A673 (cell line): ENCODE data around the gene ST8SIA5. TPM values are rescaled to one million over a fixed set of nuclear protein-coding genes. Genes with fewer than 3 reads are reported as not detected.

ENCODE experiments used
- BruUV-seq: library from RNA; stranded (reverse); fragments of 400-500 nt; replicated peaks from 2 replicates; lab custom pipeline; 2021; lab: Mats Ljungman, UMichigan
- CTCF ChIA-PET: fragments of 300-600 bp; sonication (Branson Sonifier 250); formaldehyde crosslinking; loops from one replicate; lab custom pipeline; 2022; ENCODE audit warnings: antibody characterized with exemption; lab: Charles Lee
- POLR2A ChIA-PET: fragments of 300-600 bp; sonication (Branson Sonifier 250); formaldehyde crosslinking; loops from one replicate; lab custom pipeline; 2022; ENCODE audit warnings: antibody characterized with exemption; ENCODE audit not compliant: low non-redundant PET; lab: Charles Lee
- DNase-seq: peaks from one replicate; pipeline ENCODE4 v3.0.0-alpha.2; 2015; ENCODE audit warnings: low spot score
- H3K27ac ChIP-seq: fragments of 200-600 bp; sonication (generic); 2 replicates; pipeline ENCODE4 v1.5.1; 2016; ENCODE audit warnings: mixed run types, low read depth, mild to moderate bottlenecking, mixed read lengths, antibody characterized with exemption, low read length; ENCODE audit not compliant: poor library complexity, severe bottlenecking
- H3K27me3 ChIP-seq: fragments of 200-600 bp; sonication (generic); replicated peaks from 2 replicates; pipeline ENCODE4 v1.6.1; 2017; ENCODE audit warnings: mixed run types, low read depth, mild to moderate bottlenecking, mixed read lengths, antibody characterized with exemption, low read length; ENCODE audit not compliant: insufficient read depth, poor library complexity
- H3K36me3 ChIP-seq: fragments of 200-600 bp; sonication (generic); 2 replicates; pipeline ENCODE4 v1.6.1; 2016; ENCODE audit warnings: mixed run types, mild to moderate bottlenecking, mixed read lengths, antibody characterized with exemption, low read length; ENCODE audit not compliant: insufficient read depth, poor library complexity, severe bottlenecking
- H3K4me1 ChIP-seq: fragments of 200-600 bp; sonication (generic); 2 replicates; pipeline ENCODE4 v1.6.1; 2017; ENCODE audit warnings: mixed run types, mild to moderate bottlenecking, mixed read lengths, antibody characterized with exemption, low read length; ENCODE audit not compliant: insufficient read depth, poor library complexity, severe bottlenecking
- H3K4me3 ChIP-seq: fragments of 200-600 bp; sonication (generic); 2 replicates; pipeline ENCODE4 v1.5.1; 2016; ENCODE audit warnings: low read depth, mixed run types, mild to moderate bottlenecking, mixed read lengths, low read length; ENCODE audit not compliant: poor library complexity, severe bottlenecking
- H3K9me3 ChIP-seq: fragments of 200-600 bp; sonication (generic); 2 replicates; pipeline ENCODE4 v1.6.1; 2016; ENCODE audit warnings: mixed run types, low read depth, mild to moderate bottlenecking, mixed read lengths, antibody characterized with exemption, low read length; ENCODE audit not compliant: poor library complexity, severe bottlenecking
- EZH2 ChIP-seq: fragments of 200-600 bp; sonication (generic); IDR thresholded peaks from 2 replicates; pipeline ENCODE4 v1.6.1; 2017; ENCODE audit warnings: borderline replicate concordance, low read depth, mild to moderate bottlenecking, mixed read lengths, antibody characterized with exemption, low read length; ENCODE audit not compliant: poor library complexity, severe bottlenecking
- intact Hi-C: fragments of 100-400 bp; cut with micrococcal nuclease; formaldehyde crosslinking; loops from one replicate; pipeline ENCODE4 v1.10.0; 2022; ENCODE audit not compliant: unreplicated experiment
- total RNA-seq: library from RNA; stranded (reverse); gene quantifications from 2 replicates; pipeline ENCODE4 v1.2.3, GENCODE V29; 2021
- TF ChIP-seq, protein P1 (sequence below): fragments of 300-800, 200-600 bp; sonication (generic); conservative IDR thresholded peaks from 2 replicates; pipeline ENCODE4 v1.5.1; 2017; ENCODE audit warnings: low read depth, mild to moderate bottlenecking, antibody characterized with exemption, low read length, moderate library complexity, mixed read lengths

ST8SIA5 gene
- total RNA-seq, 1 experiment from 2014 or later: 17.9 TPM

DNA sequence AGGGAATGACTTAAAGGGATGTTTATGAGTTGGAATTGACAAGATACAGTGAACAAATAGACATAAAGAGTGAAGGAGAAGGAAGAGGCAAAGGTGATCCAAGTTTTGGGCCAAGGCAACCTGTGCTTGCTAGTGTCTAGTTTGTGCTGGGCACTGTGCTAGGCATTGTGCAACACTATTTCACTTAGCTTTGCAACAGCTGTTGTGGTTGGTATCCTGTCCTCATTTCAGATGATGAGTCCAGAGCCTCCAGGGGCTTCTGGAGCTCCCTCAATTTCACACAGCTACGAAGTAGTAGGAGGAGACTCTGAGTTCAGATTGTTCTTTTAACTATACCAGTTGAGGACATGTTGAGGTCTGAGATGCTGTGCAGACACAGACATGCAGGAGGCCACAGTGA, 81.7 kb downstream of the ST8SIA5 start:
- ChIA-PET CTCF (interaction anchor here (2.0 kb wide), 1 partner anchor 17 kb away, joined by 5 read pairs; no protein-coding TSS in a partner anchor), POLR2A (no interaction called here)
- intact Hi-C loops: no loop called here
- BruUV-seq: no TSS peak
- Histone ChIP-seq H3K4me3 (no peak overlapping the region), H3K27me3 (no peaks in the 10 kb centered on the region), H3K36me3 (no peaks in the 10 kb centered on the region), H3K27ac (no peak overlapping the region), H3K4me1 (peaks cover 12% of the 10 kb centered on the region), H3K9me3 (no peaks in the 10 kb centered on the region)
- no peak for DNase-seq
- TF ChIP-seq EZH2: no peak
- TF ChIP-seq, protein P1, sequence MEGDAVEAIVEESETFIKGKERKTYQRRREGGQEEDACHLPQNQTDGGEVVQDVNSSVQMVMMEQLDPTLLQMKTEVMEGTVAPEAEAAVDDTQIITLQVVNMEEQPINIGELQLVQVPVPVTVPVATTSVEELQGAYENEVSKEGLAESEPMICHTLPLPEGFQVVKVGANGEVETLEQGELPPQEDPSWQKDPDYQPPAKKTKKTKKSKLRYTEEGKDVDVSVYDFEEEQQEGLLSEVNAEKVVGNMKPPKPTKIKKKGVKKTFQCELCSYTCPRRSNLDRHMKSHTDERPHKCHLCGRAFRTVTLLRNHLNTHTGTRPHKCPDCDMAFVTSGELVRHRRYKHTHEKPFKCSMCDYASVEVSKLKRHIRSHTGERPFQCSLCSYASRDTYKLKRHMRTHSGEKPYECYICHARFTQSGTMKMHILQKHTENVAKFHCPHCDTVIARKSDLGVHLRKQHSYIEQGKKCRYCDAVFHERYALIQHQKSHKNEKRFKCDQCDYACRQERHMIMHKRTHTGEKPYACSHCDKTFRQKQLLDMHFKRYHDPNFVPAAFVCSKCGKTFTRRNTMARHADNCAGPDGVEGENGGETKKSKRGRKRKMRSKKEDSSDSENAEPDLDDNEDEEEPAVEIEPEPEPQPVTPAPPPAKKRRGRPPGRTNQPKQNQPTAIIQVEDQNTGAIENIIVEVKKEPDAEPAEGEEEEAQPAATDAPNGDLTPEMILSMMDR: no peak

DNA sequence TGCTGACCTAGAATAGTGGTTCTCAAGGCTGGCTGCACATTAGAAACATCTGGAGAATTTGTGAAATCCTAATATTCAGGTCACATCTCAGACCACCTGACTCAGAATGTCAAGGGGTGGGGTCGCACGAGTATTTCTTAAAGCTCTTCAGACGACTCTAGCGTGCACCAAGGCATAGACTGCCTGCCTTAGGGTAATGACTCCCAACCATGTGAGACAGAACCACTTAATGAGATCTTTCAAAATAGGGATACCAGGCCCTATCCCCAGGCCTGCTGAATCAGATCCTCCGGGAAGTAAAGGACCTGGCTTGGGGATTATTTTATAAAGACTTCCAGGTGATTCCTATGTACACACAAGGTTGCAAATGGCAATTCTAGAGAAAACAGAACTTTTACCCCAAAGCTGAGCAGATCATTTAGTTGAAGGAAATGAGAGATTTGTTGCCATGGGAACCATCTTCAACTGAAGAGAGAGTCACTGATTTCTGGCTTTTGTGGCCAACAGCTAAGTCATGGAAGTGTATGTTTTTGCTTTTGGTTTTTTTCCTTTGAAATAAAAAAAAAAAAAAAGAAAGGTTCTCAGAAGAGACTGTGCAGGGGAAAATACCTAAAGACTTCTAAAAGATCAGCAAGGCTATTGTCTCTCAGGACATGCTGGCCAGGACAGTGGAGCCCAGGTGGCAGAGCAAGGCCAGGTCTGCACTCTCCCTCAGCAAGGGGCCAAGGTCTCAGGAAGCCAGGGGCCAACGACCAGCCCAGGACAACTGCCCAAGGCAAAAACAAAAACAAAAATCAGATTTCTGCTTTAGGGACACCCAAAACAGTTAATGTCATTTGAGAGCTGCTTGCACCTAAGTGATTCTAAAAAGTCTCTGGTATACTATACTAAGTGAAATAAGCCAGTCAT, 84.5 kb downstream of the ST8SIA5 start:
- no peak overlapping the region for H3K27ac ChIP-seq
- no peaks in the 10 kb centered on the region for H3K36me3 ChIP-seq
- no peaks in the 10 kb centered on the region for H3K9me3 ChIP-seq
- intact Hi-C loops: no loop called here
- POLR2A ChIA-PET: no interaction called here
- peaks cover 12% of the 10 kb centered on the region for H3K4me1 ChIP-seq
- BruUV-seq: no TSS peak
- TF ChIP-seq EZH2: no peak
- TF ChIP-seq, protein P1: no peak
- H3K4me3 ChIP-seq: no peak overlapping the region
- CTCF ChIA-PET: interaction anchor here (0.6 to 1.2 kb wide), 2 partner anchors 14 to 48 kb away, joined by 5 to 6 read pairs; no protein-coding TSS in a partner anchor
- DNase-seq: peak; percentile 62
- no peaks in the 10 kb centered on the region for H3K27me3 ChIP-seq

DNA sequence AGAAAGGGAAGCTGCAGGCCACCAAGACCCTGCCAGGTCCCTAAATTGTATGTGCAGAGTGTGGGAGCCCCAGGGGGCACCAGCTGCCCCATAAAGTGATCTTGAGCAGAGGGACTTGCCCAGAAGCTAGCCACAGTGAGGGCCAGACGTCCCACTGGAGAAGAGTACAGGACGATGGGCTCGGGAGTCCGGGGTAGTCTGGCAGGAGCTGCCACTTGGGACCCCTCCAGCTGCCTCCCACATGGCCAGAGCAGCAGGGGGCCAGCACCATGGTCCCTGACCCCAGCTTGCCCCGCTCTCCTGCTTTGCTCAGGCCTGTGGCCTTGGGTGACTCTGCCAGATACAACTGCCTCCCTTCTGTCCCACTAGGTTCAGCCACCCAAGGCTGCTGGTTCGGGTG, 88.2 kb downstream of the ST8SIA5 start:
- ChIA-PET POLR2A (interaction anchor here (0.6 kb wide), 1 partner anchor 157 kb away, joined by 3 read pairs; no protein-coding TSS in a partner anchor), CTCF (no interaction called here)
- no TSS peak for BruUV-seq
- intact Hi-C loops: no loop called here
- no peak overlapping the region for H3K4me3 ChIP-seq
- TF ChIP-seq EZH2: no peak
- TF ChIP-seq, protein P1: no peak
- no peaks in the 10 kb centered on the region for H3K36me3 ChIP-seq
- H3K27me3 ChIP-seq: no peaks in the 10 kb centered on the region
- no peak for DNase-seq
- no peak overlapping the region for H3K27ac ChIP-seq
- H3K4me1 ChIP-seq: peaks cover 12% of the 10 kb centered on the region
- no peaks in the 10 kb centered on the region for H3K9me3 ChIP-seq
